T-helper 9 cell (primary cell): ENCODE results near the gene PDE3A.
"Not testable (repeated sequence)": the region's sequence is repeated elsewhere in the genome, so short reads cannot be mapped to it uniquely, and the experiment has no call there.

Source experiments
- DNase-seq: peaks from one replicate; pipeline ENCODE4 v3.0.0-alpha.2; 2020
- total RNA-seq, 2 donors: gene quantifications; one replicate each; lab custom pipeline; 2026; lab: John Stamatoyannopoulos, UW

PDE3A gene
- 0 reads per million in 2 donors for total RNA-seq

DNA sequence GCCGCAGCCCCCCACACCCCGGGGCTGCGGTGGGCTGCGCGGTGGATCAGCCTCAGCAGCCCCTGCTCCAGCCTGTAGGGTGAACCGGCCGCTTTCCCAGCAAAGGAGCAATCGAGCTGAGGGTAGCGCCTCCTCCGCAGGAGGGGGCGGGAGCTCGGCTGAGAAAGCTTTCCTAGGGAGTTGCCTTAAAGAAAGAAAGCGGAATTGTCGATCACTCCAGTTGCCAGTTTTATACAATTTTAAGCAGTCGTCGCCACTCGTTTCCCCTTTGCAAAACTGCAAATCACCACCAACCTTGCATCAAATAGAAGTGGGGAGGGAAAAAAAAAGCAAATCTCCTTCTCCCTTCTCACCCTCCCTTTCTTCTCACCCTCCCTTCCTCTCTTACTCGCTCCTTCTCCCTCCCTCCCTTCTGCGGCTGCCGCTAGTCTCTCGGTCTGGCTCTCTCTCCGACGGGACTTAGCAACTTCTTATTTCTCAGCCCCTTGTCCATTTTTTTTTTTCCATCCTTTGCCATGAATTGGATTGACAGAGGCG is at the start of gene PDE3A:
TSS of gene PDE3A (plus strand) at position 424 of the 537 bp plus-strand sequence. CDS start 748 bp downstream, outside the sequence.
- no peak for DNase-seq

- no peak for DNase-seq
Observed at GRCh38 chr12:20319366-20319765, 49.0 kb upstream of the PDE3A start.

- DNase-seq = no peak
Observed at GRCh38 chr12:20320552-20320951, 47.8 kb upstream of the PDE3A start.

- not testable (repeated sequence) for DNase-seq
Observed at GRCh38 chr12:20330826-20331505, 37.4 kb upstream of the PDE3A start.

DNA sequence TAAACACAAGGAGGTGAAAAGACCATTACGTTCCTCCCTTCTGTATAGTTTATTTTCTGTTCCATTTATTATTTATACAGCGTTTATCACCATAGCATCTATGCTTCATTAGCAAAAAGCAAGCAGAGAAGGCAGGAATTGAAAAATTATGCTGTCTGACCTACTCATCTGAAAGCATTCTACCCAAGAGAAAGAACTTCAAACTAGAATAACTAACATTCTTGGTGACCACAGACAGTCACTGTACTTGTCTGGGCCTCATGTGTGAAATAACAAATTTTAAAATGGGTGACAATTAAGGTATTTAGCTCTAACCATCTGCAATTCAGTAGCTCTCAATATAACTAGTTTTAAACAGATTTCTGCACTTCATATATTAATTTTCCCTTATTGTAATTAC is 29.3 kb upstream of the PDE3A start:
- DNase-seq = no peak

- DNase-seq = no peak
Observed at GRCh38 chr12:20342111-20342510, 26.2 kb upstream of the PDE3A start.

DNA sequence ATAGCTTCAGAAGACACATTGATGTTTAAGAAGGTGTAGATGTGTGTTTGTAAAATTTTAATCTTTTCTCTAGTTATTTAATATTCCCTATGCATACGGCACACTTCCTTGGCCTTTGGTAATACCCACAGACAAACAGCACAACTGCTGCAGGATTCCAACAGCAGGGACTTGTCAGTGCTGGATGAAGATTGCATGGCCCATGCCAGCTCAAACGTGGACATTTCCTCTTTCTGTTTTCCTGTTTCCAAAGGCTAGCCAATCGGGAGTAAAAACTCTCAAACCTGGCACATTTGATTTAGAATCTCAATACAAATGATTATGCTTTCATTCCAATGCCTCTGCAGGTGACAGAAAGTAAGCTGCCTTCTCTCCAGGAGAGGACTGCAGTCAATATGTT is 22.5 kb upstream of the PDE3A start:
- no peak for DNase-seq

GRCh38 chr12:20350026-20350425 is 18.3 kb upstream of the PDE3A start:
- DNase-seq = no peak

DNA sequence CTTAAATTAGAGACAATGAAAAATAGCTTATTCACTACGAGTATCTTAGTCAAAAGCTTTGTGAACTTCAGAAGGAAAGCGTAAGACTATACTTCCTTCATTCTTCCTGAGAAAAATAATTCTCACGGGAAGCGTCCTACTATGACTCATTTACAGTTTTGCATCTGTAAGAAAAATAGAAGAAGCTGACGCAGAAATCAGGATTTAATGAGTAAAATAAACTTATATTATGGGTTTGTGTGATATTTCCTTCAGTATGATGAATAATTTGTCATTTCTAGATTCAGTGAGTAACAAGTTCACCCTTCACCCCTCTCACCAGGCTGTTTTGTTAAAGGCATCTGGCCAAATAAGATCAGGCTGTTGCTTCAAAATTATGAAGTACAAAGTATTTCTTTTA is 17.8 kb upstream of the PDE3A start:
- DNase-seq = no peak

GRCh38 chr12:20351406-20351805 is 16.9 kb upstream of the PDE3A start:
- DNase-seq = no peak

GRCh38 chr12:20356048-20356447 is 12.3 kb upstream of the PDE3A start:
- DNase-seq = no peak

DNA sequence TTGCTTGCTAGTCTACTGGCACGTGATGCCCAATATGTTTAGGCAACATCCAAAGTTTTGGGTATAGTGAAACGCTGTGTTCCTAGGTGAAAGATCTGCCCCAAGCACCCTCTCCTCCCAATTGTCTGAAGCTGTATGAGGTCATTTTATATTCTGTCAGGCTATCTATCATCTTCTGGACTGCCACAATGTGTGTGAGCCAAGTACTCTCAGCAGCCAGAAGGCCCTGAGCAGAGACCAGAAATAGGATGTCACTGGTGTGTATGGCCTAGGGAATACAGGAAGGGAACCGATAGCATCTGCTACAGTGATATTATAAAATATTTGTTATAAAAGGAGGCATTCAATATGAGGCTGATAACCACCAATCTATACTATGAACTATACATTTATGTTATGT is 7.9 kb upstream of the PDE3A start:
- DNase-seq = no peak

DNA sequence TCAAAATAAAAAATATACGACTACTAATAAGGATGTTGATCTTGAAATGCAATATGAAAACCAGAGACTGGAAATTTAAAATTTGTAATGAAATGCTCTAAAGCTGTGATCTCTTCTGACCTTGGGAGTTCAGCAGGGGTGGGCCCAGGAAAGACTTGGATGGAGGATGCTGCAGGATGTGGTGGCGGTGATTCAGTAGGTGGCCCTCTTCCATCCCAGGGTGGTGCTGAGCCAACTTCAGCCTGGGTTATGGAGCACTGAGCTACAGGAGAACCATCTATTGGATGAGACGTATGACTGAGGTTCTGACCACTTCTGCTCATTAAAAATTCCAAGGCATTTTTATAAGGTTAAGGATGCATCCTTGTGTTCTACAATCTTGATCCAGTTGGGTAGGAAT is 6.9 kb upstream of the PDE3A start:
- DNase-seq = no peak

DNA sequence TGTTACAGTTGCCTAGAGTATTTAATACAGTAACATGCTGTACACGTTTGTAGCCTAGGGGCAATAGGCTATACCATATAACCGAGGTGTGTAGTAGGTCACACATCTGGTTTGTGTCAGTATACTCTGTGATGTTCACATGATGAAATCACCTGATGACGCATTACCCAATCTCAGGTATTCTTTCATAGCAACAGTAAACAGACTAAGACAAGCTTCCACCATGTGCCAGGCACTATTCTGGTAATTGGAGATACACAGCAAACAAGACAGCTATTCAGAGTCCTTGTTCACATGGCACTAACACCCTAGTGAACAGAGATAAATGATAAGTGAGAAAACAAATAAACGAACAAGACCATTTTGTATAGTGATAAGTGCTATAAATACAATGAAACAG is 3.8 kb upstream of the PDE3A start:
- no peak for DNase-seq

DNA sequence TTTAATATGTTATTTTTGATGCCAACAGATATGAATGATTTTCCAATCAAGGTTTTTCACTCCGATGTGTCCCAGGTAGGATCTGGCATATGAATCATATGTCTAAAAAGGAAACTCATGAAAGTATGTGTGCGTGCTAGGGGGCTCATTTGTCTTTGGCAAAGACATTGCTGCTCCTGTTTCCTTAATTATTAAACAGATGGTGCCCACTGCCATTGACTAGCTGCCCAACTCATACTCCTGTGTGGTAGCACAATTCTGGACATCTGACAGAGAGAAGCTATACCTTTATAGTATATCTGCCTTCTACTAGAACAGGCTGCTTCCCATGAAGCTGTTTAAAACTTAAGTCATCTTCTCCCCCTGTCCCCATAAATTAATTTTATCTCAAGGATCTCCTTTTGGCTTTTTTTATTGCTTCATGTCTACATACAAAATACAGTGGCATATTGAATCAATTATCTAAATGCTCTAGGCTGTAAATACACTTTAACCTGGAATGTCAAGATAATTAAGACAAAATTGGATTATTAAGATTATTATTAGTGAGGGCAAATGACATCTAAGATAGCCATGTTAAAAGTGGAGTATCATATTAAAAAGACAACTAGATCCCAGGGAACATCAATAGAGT is 1.4 kb upstream of the PDE3A start:
- no peak for DNase-seq

- DNase-seq = no peak
Observed at GRCh38 chr12:20367583-20368113, 689 bp upstream of the PDE3A start.

DNA sequence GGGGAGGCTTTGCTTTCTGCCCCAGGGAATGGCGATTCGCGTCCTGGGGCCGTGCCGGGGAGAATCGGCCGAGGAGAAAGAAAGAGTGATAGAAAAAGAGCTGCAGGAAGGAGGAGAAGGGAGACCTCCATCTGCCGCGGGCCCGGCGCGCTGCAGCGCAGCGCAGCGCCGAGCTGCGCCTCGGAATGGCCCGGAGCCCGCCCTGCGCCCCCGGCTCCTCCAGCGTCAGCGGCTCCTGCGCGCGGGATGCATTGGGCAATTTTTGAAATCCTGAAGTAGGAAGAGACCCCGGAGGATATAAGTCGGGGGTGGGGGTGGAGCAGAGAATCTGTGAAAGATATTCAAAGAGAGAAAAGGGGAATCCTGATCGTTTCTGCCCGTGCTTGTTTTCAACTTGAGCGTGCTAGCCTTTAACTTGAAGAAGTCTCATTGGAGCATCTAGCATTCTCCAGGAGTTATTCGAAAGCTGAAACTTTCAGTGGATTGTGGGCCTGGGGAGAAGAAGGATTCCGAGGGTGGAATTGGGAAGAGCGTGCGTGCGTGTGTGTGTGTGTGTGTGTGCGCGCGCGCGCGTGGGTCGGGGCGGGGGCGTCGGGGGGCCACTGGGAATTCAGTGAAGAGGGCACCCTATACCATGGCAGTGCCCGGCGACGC is 441 bp downstream of the PDE3A start:
- DNase-seq = no peak

GRCh38 chr12:20369305-20370013 is 1.1 kb downstream of the PDE3A start:
- no peak for DNase-seq

- DNase-seq = no peak
Observed at GRCh38 chr12:20370014-20370386, 1.7 kb downstream of the PDE3A start.

- no peak for DNase-seq
Observed at GRCh38 chr12:20370866-20371519, 2.7 kb downstream of the PDE3A start.

DNA sequence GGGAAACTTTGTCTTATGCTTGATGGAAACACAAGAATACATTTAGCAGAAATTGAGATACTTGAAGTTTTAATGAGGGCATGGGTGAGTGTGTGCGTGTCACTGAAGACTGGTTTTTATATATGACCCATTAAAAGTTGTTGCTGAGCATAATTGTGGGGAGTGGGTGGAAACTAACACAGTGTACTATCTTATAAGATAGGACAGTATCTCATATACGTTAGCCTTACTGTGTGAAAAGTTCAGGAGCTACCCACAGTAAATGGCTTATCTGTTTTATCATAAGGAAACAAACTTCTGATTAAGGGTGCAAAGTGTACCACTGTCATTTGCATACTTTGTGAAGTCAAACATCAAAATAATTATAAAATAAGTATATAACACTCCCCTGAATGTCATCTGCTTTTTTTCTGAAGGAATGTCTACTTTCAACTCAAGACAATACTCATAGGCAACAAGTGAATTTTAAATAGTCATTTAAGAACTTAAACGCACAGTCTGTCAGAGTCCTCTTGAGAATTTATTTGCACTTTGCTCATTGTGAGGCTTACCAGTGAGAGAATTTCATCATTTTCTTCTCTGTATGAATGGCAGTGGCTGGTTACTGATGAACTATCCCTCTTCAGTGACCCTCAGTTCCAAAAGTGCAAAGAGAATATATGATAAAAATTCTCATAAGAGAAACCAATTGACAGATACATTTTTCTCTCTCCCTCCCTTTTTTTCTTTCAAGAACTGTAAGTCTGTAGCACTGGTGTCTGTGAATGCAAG is 4.2 kb downstream of the PDE3A start:
- no peak for DNase-seq

- no peak for DNase-seq
Observed at GRCh38 chr12:20374795-20375194, 6.5 kb downstream of the PDE3A start.
